ENCODE results near the gene SEMA3G.

- no peak for TF ChIP-seq CTCF (IDR thresholded peaks at IDR 0.05; ENCODE audit: borderline replicate concordance, extremely low read depth, low read length, poor library complexity, severe bottlenecking)
- no peak for TF ChIP-seq EZH2 (IDR thresholded peaks at IDR 0.05; ENCODE audit: borderline replicate concordance, low read depth, low read length, severe bottlenecking)
Measured at GRCh38 chr3:52453496-52454249, 8.8 kb upstream of the SEMA3G start, which contains the start of gene TNNC1.
